OCI-LY7 (cell line): ENCODE measurements around the gene CEMIP2. TPM values are rescaled to one million over a fixed set of nuclear protein-coding genes. Genes with fewer than 3 reads are reported as not detected.

ENCODE experiments used
- BruUV-seq: library from RNA; stranded (reverse); fragments of 400-500 nt; replicated peaks from 2 replicates; lab custom pipeline; 2021; lab: Mats Ljungman, UMichigan
- CTCF ChIA-PET: fragments of 300-600 bp; sonication (Branson Sonifier 250); formaldehyde crosslinking; loops from one replicate; lab custom pipeline; 2022; ENCODE audit warnings: antibody characterized with exemption; ENCODE audit not compliant: unreplicated experiment; lab: Charles Lee
- POLR2A ChIA-PET: fragments of 300-600 bp; sonication (Branson Sonifier 250); formaldehyde crosslinking; loops from one replicate; lab custom pipeline; 2022; ENCODE audit warnings: antibody characterized with exemption; lab: Charles Lee
- DNase-seq: peaks from one replicate; pipeline ENCODE4 v3.0.0-alpha.2; 2015; ENCODE audit warnings: low spot score
- H2AFZ ChIP-seq: fragments of 200-600 bp; sonication (generic), shearing (Covaris generic); 2 replicates; pipeline ENCODE4 v1.6.1; 2014; ENCODE audit warnings: mild to moderate bottlenecking, antibody characterized with exemption, low read length, moderate library complexity
- H3K27ac ChIP-seq: fragments of 200-600 bp; sonication (generic); 2 replicates; pipeline ENCODE4 v1.5.1; 2014; ENCODE audit warnings: mixed run types, low read depth, mild to moderate bottlenecking, moderate library complexity, low read length, inconsistent platforms; ENCODE audit not compliant: poor library complexity, severe bottlenecking
- H3K36me3 ChIP-seq: fragments of 200-600 bp; sonication (generic); 2 replicates; pipeline ENCODE4 v1.6.1; 2014; ENCODE audit warnings: mild to moderate bottlenecking, antibody characterized with exemption, low read length, moderate library complexity, mixed read lengths; ENCODE audit not compliant: insufficient read depth
- H3K4me1 ChIP-seq: fragments of 200-600 bp; sonication (generic); 2 replicates; pipeline ENCODE4 v1.5.1; 2014; ENCODE audit warnings: mild to moderate bottlenecking, low read length; ENCODE audit not compliant: insufficient read depth, poor library complexity, severe bottlenecking
- H3K4me2 ChIP-seq: fragments of 200-600 bp; sonication (generic); 2 replicates; pipeline ENCODE4 v1.6.1; 2014; ENCODE audit warnings: mild to moderate bottlenecking, low read length
- H3K4me3 ChIP-seq: fragments of 200-600 bp; sonication (generic); 2 replicates; pipeline ENCODE4 v1.5.1; 2014; ENCODE audit warnings: mild to moderate bottlenecking, low read depth, low read length; ENCODE audit not compliant: poor library complexity, severe bottlenecking
- H3K79me2 ChIP-seq: fragments of 200-600 bp; sonication (generic); 2 replicates; pipeline ENCODE4 v1.6.1; 2016; ENCODE audit warnings: low read depth, mild to moderate bottlenecking, low read length, moderate library complexity, mixed read lengths; ENCODE audit not compliant: insufficient read depth
- H3K9me2 ChIP-seq: fragments of 200-600 bp; sonication (generic); 2 replicates; pipeline ENCODE4 v1.6.1; 2016; ENCODE audit warnings: mild to moderate bottlenecking, low read length, mixed read lengths; ENCODE audit not compliant: insufficient read depth
- H3K9me3 ChIP-seq: fragments of 200-600 bp; sonication (generic); 2 replicates; pipeline ENCODE4 v1.6.1; 2014; ENCODE audit warnings: mild to moderate bottlenecking, mixed run types, low read length, mixed read lengths
- H4K20me1 ChIP-seq: fragments of 200-600 bp; sonication (generic); 2 replicates; pipeline ENCODE4 v1.6.1; 2014; ENCODE audit warnings: mild to moderate bottlenecking, antibody characterized with exemption, low read length, moderate library complexity, mixed read lengths; ENCODE audit not compliant: insufficient read depth
- CTCF ChIP-seq: fragments of 200-600 bp; sonication (generic); conservative IDR thresholded peaks from 2 replicates; pipeline ENCODE4 v1.5.1; 2014; ENCODE audit warnings: mild to moderate bottlenecking, antibody characterized with exemption, low read length, moderate library complexity, mixed read lengths
- EZH2phosphoT487 ChIP-seq: fragments of 200-600 bp; sonication (generic); IDR thresholded peaks from 2 replicates; pipeline ENCODE4 v1.6.1; 2018; ENCODE audit warnings: low read depth, borderline replicate concordance, mild to moderate bottlenecking, mixed run types, antibody characterized with exemption, low read length, moderate library complexity, mixed read lengths
- intact Hi-C: fragments of 100-400 bp; cut with micrococcal nuclease; formaldehyde crosslinking; loops from one replicate; pipeline ENCODE4 v1.10.0; 2022; ENCODE audit not compliant: unreplicated experiment
- total RNA-seq, 2 experiments: library from RNA; depleted of rRNA in 1 of 2; stranded (reverse); fragments of >200 nt in 1 of 2; shearing (Covaris generic) in 1 of 2; gene quantifications; 2 replicates each; pipeline ENCODE4 v1.2.3, GENCODE V29; 2014 to 2022

The CEMIP2 gene
- total RNA-seq, 2 experiments from 2014 or later, result 1.8 to 4.8 TPM

DNA sequence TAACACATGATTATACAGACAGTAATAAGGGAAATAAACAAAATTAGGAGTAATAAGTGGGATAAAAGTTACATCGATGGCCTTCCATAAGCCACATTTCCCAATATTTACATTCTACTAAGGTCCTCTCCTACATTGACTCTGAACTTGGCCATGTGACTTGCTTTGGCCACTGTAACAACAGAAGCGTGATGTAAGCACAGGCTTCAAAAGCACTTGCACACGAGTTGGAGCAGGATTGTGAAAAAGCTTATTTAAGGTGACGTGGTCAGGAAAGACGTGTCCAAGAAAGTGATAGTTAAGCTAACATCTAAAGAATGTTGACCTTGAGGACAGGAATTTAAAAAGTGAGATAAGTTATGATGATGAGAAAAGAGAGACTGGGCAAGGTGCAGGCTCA, 9.8 kb upstream of the CEMIP2 start:
- Histone ChIP-seq H3K4me2 (no peak overlapping the region), H3K27ac (no peak overlapping the region), H3K4me3 (no peak overlapping the region), H3K9me2 (no peaks in the 10 kb centered on the region), H3K36me3 (no peaks in the 10 kb centered on the region), H3K4me1 (peaks cover 13% of the 10 kb centered on the region), H3K79me2 (no peaks in the 10 kb centered on the region), H2AFZ (no peak overlapping the region), H3K9me3 (no peaks in the 10 kb centered on the region), H4K20me1 (no peaks in the 10 kb centered on the region)
- intact Hi-C loops, result no loop called here
- BruUV-seq, result no TSS peak
- TF ChIP-seq EZH2phosphoT487, result no peak
- TF ChIP-seq CTCF, result no peak
- ChIA-PET POLR2A (interaction anchor here (0.5 to 1.9 kb wide), 3 partner anchors 16 to 1426 kb away, joined by 3 to 10 read pairs (median 4); no protein-coding TSS in a partner anchor), CTCF (no interaction called here)
- no peak for DNase-seq

DNA sequence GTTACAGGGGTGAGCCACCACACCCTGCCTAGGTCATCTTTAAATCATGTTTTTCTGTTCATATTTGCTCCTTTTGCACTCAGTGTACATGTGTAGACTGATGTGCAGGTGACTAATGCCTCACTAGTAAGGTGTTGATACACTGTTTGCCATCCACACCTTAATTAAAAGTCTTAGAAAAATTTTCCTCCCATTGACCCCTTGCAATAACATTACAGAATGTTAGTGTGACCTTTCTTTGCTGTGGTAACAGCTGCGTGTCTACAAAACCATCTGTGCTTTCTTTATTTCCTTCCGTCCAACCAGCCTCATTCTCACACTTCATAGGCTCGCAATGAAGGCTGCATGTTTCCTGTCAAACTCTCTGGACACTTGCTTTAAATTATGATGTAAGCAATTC, 6.6 kb upstream of the CEMIP2 start:
- no peak overlapping the region for H2AFZ ChIP-seq
- POLR2A ChIA-PET, result interaction anchor here (0.6 kb wide), 1 partner anchor 96 kb away, joined by 4 read pairs; no protein-coding TSS in a partner anchor

More for the DNA sequence above, 6.6 kb upstream of the CEMIP2 start:
- intact Hi-C loops, result no loop called here
- no peaks in the 10 kb centered on the region for H3K9me2 ChIP-seq
- H3K9me3 ChIP-seq, result no peaks in the 10 kb centered on the region
- TF ChIP-seq EZH2phosphoT487 (no peak), CTCF (no peak)
- no TSS peak for BruUV-seq
- peaks cover 9% of the 10 kb centered on the region for H3K4me1 ChIP-seq
- no peak overlapping the region for H3K27ac ChIP-seq
- CTCF ChIA-PET, result no interaction called here
- H3K4me3 ChIP-seq, result no peak overlapping the region
- DNase-seq, result peak; percentile 61
- no peaks in the 10 kb centered on the region for H3K36me3 ChIP-seq
- H3K4me2 ChIP-seq, result no peak overlapping the region
- H3K79me2 ChIP-seq, result no peaks in the 10 kb centered on the region
- peaks cover 1% of the 10 kb centered on the region; the same call in 1 of the 2 replicates for H4K20me1 ChIP-seq
